ENCODE measurements around the gene OGFOD1.

GRCh38 chr16:56480776-56481467 is 29.6 kb downstream of the OGFOD1 start:
- TF ChIP-seq TCF7L2 (IDR thresholded peaks at IDR 0.05; ENCODE audit: low read depth, low read length) (no peak), TARDBP (CRISPR knock-in tag; IDR thresholded peaks at IDR 0.05) (no peak), RARA (CRISPR knock-in tag; IDR thresholded peaks at IDR 0.05) (no peak), MLXIP (CRISPR knock-in tag; IDR thresholded peaks at IDR 0.05; ENCODE audit: borderline replicate concordance) (no peak), TAF15 (IDR thresholded peaks at IDR 0.05; ENCODE audit: low read depth, low read length, poor library complexity, severe bottlenecking) (no peak), ZNF776 (CRISPR knock-in tag; IDR thresholded peaks at IDR 0.05) (no peak), ZNF790 (CRISPR knock-in tag; IDR thresholded peaks at IDR 0.05; ENCODE audit: borderline replicate concordance) (no peak), ZNF207 (IDR thresholded peaks at IDR 0.05; ENCODE audit: borderline replicate concordance) (no peak)
- TF ChIP-seq, protein P1, sequence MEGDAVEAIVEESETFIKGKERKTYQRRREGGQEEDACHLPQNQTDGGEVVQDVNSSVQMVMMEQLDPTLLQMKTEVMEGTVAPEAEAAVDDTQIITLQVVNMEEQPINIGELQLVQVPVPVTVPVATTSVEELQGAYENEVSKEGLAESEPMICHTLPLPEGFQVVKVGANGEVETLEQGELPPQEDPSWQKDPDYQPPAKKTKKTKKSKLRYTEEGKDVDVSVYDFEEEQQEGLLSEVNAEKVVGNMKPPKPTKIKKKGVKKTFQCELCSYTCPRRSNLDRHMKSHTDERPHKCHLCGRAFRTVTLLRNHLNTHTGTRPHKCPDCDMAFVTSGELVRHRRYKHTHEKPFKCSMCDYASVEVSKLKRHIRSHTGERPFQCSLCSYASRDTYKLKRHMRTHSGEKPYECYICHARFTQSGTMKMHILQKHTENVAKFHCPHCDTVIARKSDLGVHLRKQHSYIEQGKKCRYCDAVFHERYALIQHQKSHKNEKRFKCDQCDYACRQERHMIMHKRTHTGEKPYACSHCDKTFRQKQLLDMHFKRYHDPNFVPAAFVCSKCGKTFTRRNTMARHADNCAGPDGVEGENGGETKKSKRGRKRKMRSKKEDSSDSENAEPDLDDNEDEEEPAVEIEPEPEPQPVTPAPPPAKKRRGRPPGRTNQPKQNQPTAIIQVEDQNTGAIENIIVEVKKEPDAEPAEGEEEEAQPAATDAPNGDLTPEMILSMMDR (CRISPR knock-in tag; IDR thresholded peaks at IDR 0.05) = no peak
- TF ChIP-seq, protein P2, sequence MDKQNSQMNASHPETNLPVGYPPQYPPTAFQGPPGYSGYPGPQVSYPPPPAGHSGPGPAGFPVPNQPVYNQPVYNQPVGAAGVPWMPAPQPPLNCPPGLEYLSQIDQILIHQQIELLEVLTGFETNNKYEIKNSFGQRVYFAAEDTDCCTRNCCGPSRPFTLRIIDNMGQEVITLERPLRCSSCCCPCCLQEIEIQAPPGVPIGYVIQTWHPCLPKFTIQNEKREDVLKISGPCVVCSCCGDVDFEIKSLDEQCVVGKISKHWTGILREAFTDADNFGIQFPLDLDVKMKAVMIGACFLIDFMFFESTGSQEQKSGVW (CRISPR knock-in tag; IDR thresholded peaks at IDR 0.05; ENCODE audit: borderline replicate concordance) = no peak

All from HepG2 (cell line).